Keratinocyte (primary cell): Measurements from ENCODE around the gene TEDC2. TPM values are rescaled to one million over a fixed set of nuclear protein-coding genes. Genes with fewer than 3 reads are reported as not detected.

Experiments
- DNase-seq: peaks from one replicate; pipeline ENCODE4 v3.0.0-alpha.2; 2011; ENCODE audit warnings: low read depth, missing footprints, low spot score
- FAIRE-seq: peaks from 2 replicates; lab custom pipeline; 2011; peaks lifted over from hg19 to GRCh38; lab: Jason Lieb, UNC
- H2AFZ ChIP-seq: 2 replicates; pipeline ENCODE4 v1.6.0; 2012; ENCODE audit warnings: low read length, control low read depth, inconsistent platforms; ENCODE audit not compliant: control insufficient read depth
- H3K27ac ChIP-seq: 2 replicates; pipeline ENCODE4 v1.5.1; 2011; ENCODE audit warnings: low read length; ENCODE audit not compliant: control insufficient read depth, insufficient read depth
- H3K27me3 ChIP-seq: 3 replicates; pipeline ENCODE4 v1.6.0; 2011; ENCODE audit warnings: low read length; ENCODE audit not compliant: control insufficient read depth, insufficient read depth; ENCODE audit errors: extremely low read depth
- H3K36me3 ChIP-seq, 2 experiments: 2 replicates in 1 of 2; 3 replicates in 1 of 2; pipeline ENCODE4 v1.5.1; 2011; ENCODE audit warnings: low read length in 2 of 2, mild to moderate bottlenecking in 1 of 2; ENCODE audit not compliant: control insufficient read depth in 2 of 2, insufficient read depth in 2 of 2; ENCODE audit errors: extremely low read depth in 1 of 2
- H3K4me1 ChIP-seq: 3 replicates; pipeline ENCODE4 v1.5.1; 2011; ENCODE audit warnings: low read length; ENCODE audit not compliant: control insufficient read depth, insufficient read depth; ENCODE audit errors: extremely low read depth
- H3K4me2 ChIP-seq: 3 replicates; pipeline ENCODE4 v1.6.0; 2011; ENCODE audit warnings: low read depth, low read length; ENCODE audit not compliant: control insufficient read depth, insufficient read depth; ENCODE audit errors: extremely low read depth
- H3K4me3 ChIP-seq, 3 experiments: fragments of 200-600 bp in 1 of 3; sonication (generic) in 1 of 3; 2 replicates in 2 of 3; 3 replicates in 1 of 3; pipeline ENCODE4 v1.5.1; 2011 to 2016; ENCODE audit warnings: low read length in 3 of 3, mild to moderate bottlenecking in 3 of 3, control low read depth in 2 of 3, inconsistent platforms in 1 of 3, low read depth in 1 of 3, mixed read lengths in 1 of 3, mixed run types in 1 of 3, moderate library complexity in 1 of 3; ENCODE audit not compliant: control insufficient read depth in 2 of 3, insufficient read depth in 2 of 3; ENCODE audit errors: extremely low read depth in 1 of 3
- H3K79me2 ChIP-seq: 2 replicates; pipeline ENCODE4 v1.6.0; 2012; ENCODE audit warnings: low read length; ENCODE audit not compliant: control insufficient read depth, insufficient read depth
- H3K9ac ChIP-seq: 3 replicates; pipeline ENCODE4 v1.6.0; 2011; ENCODE audit warnings: low read length; ENCODE audit not compliant: control insufficient read depth, insufficient read depth; ENCODE audit errors: extremely low read depth
- H3K9me1 ChIP-seq: 3 replicates; pipeline ENCODE4 v1.6.0; 2011; ENCODE audit warnings: low read length; ENCODE audit not compliant: control insufficient read depth, insufficient read depth; ENCODE audit errors: extremely low read depth
- H3K9me3 ChIP-seq: 2 replicates; pipeline ENCODE4 v1.5.1; 2012; ENCODE audit warnings: low read depth, low read length; ENCODE audit not compliant: control insufficient read depth
- H4K20me1 ChIP-seq: 3 replicates; pipeline ENCODE4 v1.6.0; 2011; ENCODE audit warnings: low read length; ENCODE audit not compliant: control insufficient read depth, insufficient read depth; ENCODE audit errors: extremely low read depth
- CTCF ChIP-seq, 3 experiments: IDR thresholded peaks in 1 of 3; conservative IDR thresholded peaks in 1 of 3; optimal IDR thresholded peaks in 1 of 3; 2 replicates in 2 of 3; 3 replicates in 1 of 3; pipeline versions ENCODE3 to v1.5.1; 2011; ENCODE audit warnings: low read length in 3 of 3, mild to moderate bottlenecking in 3 of 3, moderate library complexity in 2 of 3, control low read depth in 1 of 3, inconsistent platforms in 1 of 3; ENCODE audit not compliant: insufficient read depth in 2 of 3; ENCODE audit errors: extremely low read depth in 1 of 3
- EZH2 ChIP-seq: IDR thresholded peaks from one replicate; pipeline ENCODE4 v1.6.1; 2012; ENCODE audit warnings: inconsistent platforms, mild to moderate bottlenecking, low read length, moderate library complexity
- dilution Hi-C: fragments of 300-500 bp; cut with MboI; formaldehyde crosslinking; loops from one replicate; pipeline ENCODE4 v1.7.0; 2020; ENCODE audit warnings: low sequenced_read_pairs; ENCODE audit not compliant: extremely low pct_ligation_motif_present
- polyA plus RNA-seq, 5 experiments: library from polyadenylated mRNA; depleted of rRNA in 3 of 5; stranded (reverse) in 3 of 5; stranded (forward) in 1 of 5; unstranded in 1 of 5; fragments of >200 nt; gene quantifications; 1 replicate in 1 of 5; 2 replicates in 3 of 5; 3 replicates in 1 of 5; pipeline versions ENCODE4 v1.2.1 to v1.2.3, GENCODE V29; 2011 to 2012; ENCODE audit warnings: missing spikeins in 2 of 5, low read depth in 1 of 5, low replicate concordance in 1 of 5

Gene TEDC2
- polyA plus RNA-seq, 1 donor (not counting 4 experiments of a cell fraction or from before 2014, with no cell fraction given): 2.7 TPM

GRCh38 chr16:2481676-2482075 lies 21.8 kb downstream of the TEDC2 start:
- Histone ChIP-seq H3K9me3 (no peaks in the 10 kb centered on the region), H3K4me2 (no peak overlapping the region), H3K79me2 (peaks cover 1% of the 10 kb centered on the region), H3K9ac (no peak overlapping the region), H3K27me3 (no peaks in the 10 kb centered on the region), H2AFZ (no peak overlapping the region), H3K27ac (no peak overlapping the region), H3K4me3 (no peak overlapping the region), H4K20me1 (peaks cover 2% of the 10 kb centered on the region), H3K36me3 (peaks cover 0 to 1% of the 10 kb centered on the region in 2 experiments), H3K4me1 (no peaks in the 10 kb centered on the region), H3K9me1 (no peaks in the 10 kb centered on the region)
- no peak for FAIRE-seq
- DNase-seq: no peak
- TF ChIP-seq CTCF (optimal IDR thresholded peaks at IDR 0.05 in 1 of 3, IDR thresholded peaks at IDR 0.05 in 1 of 3, conservative IDR thresholded peaks at IDR 0.05 in 1 of 3; ENCODE audit: extremely low read depth in 1 of 3, insufficient read depth in 2 of 3, low read length in 3 of 3): no peak
- no peak for TF ChIP-seq EZH2
- dilution Hi-C loops: no loop called here

GRCh38 chr16:2482249-2482648 lies 22.3 kb downstream of the TEDC2 start:
- H3K4me2 ChIP-seq: no peak overlapping the region
- no peak overlapping the region for H3K27ac ChIP-seq
- H2AFZ ChIP-seq: no peak overlapping the region
- no peaks in the 10 kb centered on the region for H3K27me3 ChIP-seq
- TF ChIP-seq CTCF (optimal IDR thresholded peaks at IDR 0.05 in 1 of 3, IDR thresholded peaks at IDR 0.05 in 1 of 3, conservative IDR thresholded peaks at IDR 0.05 in 1 of 3; ENCODE audit: extremely low read depth in 1 of 3, insufficient read depth in 2 of 3, low read length in 3 of 3) (no peak), EZH2 (no peak)
- DNase-seq (no peak), FAIRE-seq (no peak)
- H4K20me1 ChIP-seq: peaks cover 2% of the 10 kb centered on the region
- H3K9ac ChIP-seq: no peak overlapping the region
- no peak overlapping the region for H3K4me3 ChIP-seq
- peaks cover 3% of the 10 kb centered on the region for H3K4me1 ChIP-seq
- H3K9me1 ChIP-seq: no peaks in the 10 kb centered on the region
- no peaks in the 10 kb centered on the region for H3K9me3 ChIP-seq
- peaks cover 1% of the 10 kb centered on the region for H3K79me2 ChIP-seq
- dilution Hi-C loops: no loop called here
- peaks cover 0 to 1% of the 10 kb centered on the region in 2 experiments for H3K36me3 ChIP-seq
